OCI-LY7 (cell line): ENCODE results near the gene PCGF3. TPM values are rescaled to one million over a fixed set of nuclear protein-coding genes. Genes with fewer than 3 reads are reported as not detected.
A peak's percentile ranks its signal among the peaks of the same experiment; 100 is the strongest.

Source experiments
- BruUV-seq: library from RNA; stranded (reverse); fragments of 400-500 nt; replicated peaks from 2 replicates; lab custom pipeline; 2021; lab: Mats Ljungman, UMichigan
- CTCF ChIA-PET: fragments of 300-600 bp; sonication (Branson Sonifier 250); formaldehyde crosslinking; loops from one replicate; lab custom pipeline; 2022; ENCODE audit warnings: antibody characterized with exemption; ENCODE audit not compliant: unreplicated experiment; lab: Charles Lee
- POLR2A ChIA-PET: fragments of 300-600 bp; sonication (Branson Sonifier 250); formaldehyde crosslinking; loops from one replicate; lab custom pipeline; 2022; ENCODE audit warnings: antibody characterized with exemption; lab: Charles Lee
- DNase-seq: peaks from one replicate; pipeline ENCODE4 v3.0.0-alpha.2; 2015; ENCODE audit warnings: low spot score
- H2AFZ ChIP-seq: fragments of 200-600 bp; sonication (generic), shearing (Covaris generic); 2 replicates; pipeline ENCODE4 v1.6.1; 2014; ENCODE audit warnings: mild to moderate bottlenecking, antibody characterized with exemption, low read length, moderate library complexity
- H3K27ac ChIP-seq: fragments of 200-600 bp; sonication (generic); 2 replicates; pipeline ENCODE4 v1.5.1; 2014; ENCODE audit warnings: mixed run types, low read depth, mild to moderate bottlenecking, moderate library complexity, low read length, inconsistent platforms; ENCODE audit not compliant: poor library complexity, severe bottlenecking
- H3K36me3 ChIP-seq: fragments of 200-600 bp; sonication (generic); 2 replicates; pipeline ENCODE4 v1.6.1; 2014; ENCODE audit warnings: mild to moderate bottlenecking, antibody characterized with exemption, low read length, moderate library complexity, mixed read lengths; ENCODE audit not compliant: insufficient read depth
- H3K4me1 ChIP-seq: fragments of 200-600 bp; sonication (generic); 2 replicates; pipeline ENCODE4 v1.5.1; 2014; ENCODE audit warnings: mild to moderate bottlenecking, low read length; ENCODE audit not compliant: insufficient read depth, poor library complexity, severe bottlenecking
- H3K4me2 ChIP-seq: fragments of 200-600 bp; sonication (generic); 2 replicates; pipeline ENCODE4 v1.6.1; 2014; ENCODE audit warnings: mild to moderate bottlenecking, low read length
- H3K4me3 ChIP-seq: fragments of 200-600 bp; sonication (generic); 2 replicates; pipeline ENCODE4 v1.5.1; 2014; ENCODE audit warnings: mild to moderate bottlenecking, low read depth, low read length; ENCODE audit not compliant: poor library complexity, severe bottlenecking
- H3K79me2 ChIP-seq: fragments of 200-600 bp; sonication (generic); 2 replicates; pipeline ENCODE4 v1.6.1; 2016; ENCODE audit warnings: low read depth, mild to moderate bottlenecking, low read length, moderate library complexity, mixed read lengths; ENCODE audit not compliant: insufficient read depth
- H3K9me2 ChIP-seq: fragments of 200-600 bp; sonication (generic); 2 replicates; pipeline ENCODE4 v1.6.1; 2016; ENCODE audit warnings: mild to moderate bottlenecking, low read length, mixed read lengths; ENCODE audit not compliant: insufficient read depth
- H3K9me3 ChIP-seq: fragments of 200-600 bp; sonication (generic); 2 replicates; pipeline ENCODE4 v1.6.1; 2014; ENCODE audit warnings: mild to moderate bottlenecking, mixed run types, low read length, mixed read lengths
- H4K20me1 ChIP-seq: fragments of 200-600 bp; sonication (generic); 2 replicates; pipeline ENCODE4 v1.6.1; 2014; ENCODE audit warnings: mild to moderate bottlenecking, antibody characterized with exemption, low read length, moderate library complexity, mixed read lengths; ENCODE audit not compliant: insufficient read depth
- EZH2phosphoT487 ChIP-seq: fragments of 200-600 bp; sonication (generic); IDR thresholded peaks from 2 replicates; pipeline ENCODE4 v1.6.1; 2018; ENCODE audit warnings: low read depth, borderline replicate concordance, mild to moderate bottlenecking, mixed run types, antibody characterized with exemption, low read length, moderate library complexity, mixed read lengths
- intact Hi-C: fragments of 100-400 bp; cut with micrococcal nuclease; formaldehyde crosslinking; loops from one replicate; pipeline ENCODE4 v1.10.0; 2022; ENCODE audit not compliant: unreplicated experiment
- total RNA-seq, 2 experiments: library from RNA; depleted of rRNA in 1 of 2; stranded (reverse); fragments of >200 nt in 1 of 2; shearing (Covaris generic) in 1 of 2; gene quantifications; 2 replicates each; pipeline ENCODE4 v1.2.3, GENCODE V29; 2014 to 2022
- TF ChIP-seq, protein P1 (sequence below): fragments of 200-600 bp; sonication (generic); conservative IDR thresholded peaks from 2 replicates; pipeline ENCODE4 v1.5.1; 2014; ENCODE audit warnings: mild to moderate bottlenecking, antibody characterized with exemption, low read length, moderate library complexity, mixed read lengths

PCGF3 gene
- total RNA-seq, 2 experiments from 2014 or later: 33.8 to 50.2 TPM

DNA sequence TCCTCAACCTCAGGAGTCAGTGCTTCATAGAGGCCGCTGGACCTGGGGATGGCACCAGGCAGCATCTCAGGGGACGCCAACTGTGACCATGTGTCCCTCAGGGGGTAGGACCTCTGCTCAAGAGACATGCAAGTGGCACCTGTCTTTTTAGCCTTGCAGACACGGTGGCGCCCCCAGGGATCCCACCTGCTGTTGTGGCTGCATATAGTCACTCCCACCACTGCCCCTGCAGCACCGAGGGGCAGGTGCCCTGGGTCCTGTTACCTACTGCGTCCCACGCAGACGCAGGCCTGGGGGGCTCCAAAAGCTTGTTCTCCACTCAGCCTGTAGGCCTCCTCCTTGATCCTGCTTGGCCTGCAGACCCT, 28.8 kb upstream of the PCGF3 start:
- peak; percentile 89 for DNase-seq
- Histone ChIP-seq H3K4me1 (peaks cover 46% of the 10 kb centered on the region), H4K20me1 (no peaks in the 10 kb centered on the region), H3K9me3 (no peaks in the 10 kb centered on the region), H3K36me3 (peaks cover 19% of the 10 kb centered on the region), H3K27ac (peak overlapping the region; percentile 94), H2AFZ (no peak overlapping the region), H3K9me2 (no peaks in the 10 kb centered on the region), H3K79me2 (peaks cover 17% of the 10 kb centered on the region), H3K4me2 (peak overlapping the region; percentile 94), H3K4me3 (peak overlapping the region; percentile 98)
- ChIA-PET CTCF (no interaction called here), POLR2A (no interaction called here)
- intact Hi-C loops: loop anchor here (1.0 to 10.0 kb wide), 4 partner anchors 106 to 1038 kb away; partner anchors contain the start of gene SLBP
- TF ChIP-seq EZH2phosphoT487: no peak
- TF ChIP-seq, protein P1, sequence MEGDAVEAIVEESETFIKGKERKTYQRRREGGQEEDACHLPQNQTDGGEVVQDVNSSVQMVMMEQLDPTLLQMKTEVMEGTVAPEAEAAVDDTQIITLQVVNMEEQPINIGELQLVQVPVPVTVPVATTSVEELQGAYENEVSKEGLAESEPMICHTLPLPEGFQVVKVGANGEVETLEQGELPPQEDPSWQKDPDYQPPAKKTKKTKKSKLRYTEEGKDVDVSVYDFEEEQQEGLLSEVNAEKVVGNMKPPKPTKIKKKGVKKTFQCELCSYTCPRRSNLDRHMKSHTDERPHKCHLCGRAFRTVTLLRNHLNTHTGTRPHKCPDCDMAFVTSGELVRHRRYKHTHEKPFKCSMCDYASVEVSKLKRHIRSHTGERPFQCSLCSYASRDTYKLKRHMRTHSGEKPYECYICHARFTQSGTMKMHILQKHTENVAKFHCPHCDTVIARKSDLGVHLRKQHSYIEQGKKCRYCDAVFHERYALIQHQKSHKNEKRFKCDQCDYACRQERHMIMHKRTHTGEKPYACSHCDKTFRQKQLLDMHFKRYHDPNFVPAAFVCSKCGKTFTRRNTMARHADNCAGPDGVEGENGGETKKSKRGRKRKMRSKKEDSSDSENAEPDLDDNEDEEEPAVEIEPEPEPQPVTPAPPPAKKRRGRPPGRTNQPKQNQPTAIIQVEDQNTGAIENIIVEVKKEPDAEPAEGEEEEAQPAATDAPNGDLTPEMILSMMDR: 0 out of 2 replicates have a peak, but pooled peaks have one; percentile 17
- BruUV-seq: no TSS peak

DNA sequence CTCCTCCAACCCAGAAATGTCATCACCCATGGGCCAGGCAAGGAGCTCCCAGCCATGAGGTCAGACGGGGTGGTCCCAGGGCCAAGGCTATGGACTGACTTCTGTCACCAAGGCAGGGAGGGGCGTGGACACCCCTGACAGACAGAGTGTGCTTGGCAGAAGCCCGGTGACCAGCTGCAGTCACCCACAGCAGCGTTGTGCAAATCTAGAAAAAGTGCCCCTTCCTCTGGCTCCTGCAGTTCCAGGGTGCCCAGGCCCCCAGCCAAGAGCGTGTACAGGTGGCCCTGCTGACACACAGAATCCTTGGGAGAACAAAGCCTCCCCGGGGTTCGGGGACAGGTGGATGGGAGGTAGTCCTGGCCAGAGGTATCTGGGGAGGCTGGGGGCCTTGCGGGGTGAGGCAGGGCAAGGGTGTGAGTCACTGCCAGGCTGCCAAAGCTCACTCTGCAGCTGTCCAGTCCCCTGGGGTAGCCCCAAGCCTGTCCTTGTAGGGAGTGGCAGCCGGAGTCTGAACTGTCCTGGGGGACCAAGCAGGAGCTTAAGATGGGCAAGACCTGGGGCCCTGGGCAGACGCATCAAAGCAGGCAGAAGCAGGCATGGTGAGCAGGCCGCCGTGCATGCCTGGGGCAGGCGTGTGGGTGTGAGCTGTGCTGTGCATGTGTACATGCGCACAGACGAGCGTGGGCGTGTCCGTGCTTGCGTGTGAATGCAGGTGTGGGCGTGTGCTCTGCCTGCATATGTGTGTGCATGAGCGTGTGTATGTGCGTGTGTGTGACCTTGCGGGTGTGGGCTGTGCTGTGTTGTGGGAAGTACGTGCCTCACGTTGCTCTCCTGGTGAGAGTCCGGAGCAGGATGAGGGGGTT, 28.0 kb upstream of the PCGF3 start:
- BruUV-seq: no TSS peak
- Histone ChIP-seq H3K4me2 (peak overlapping the region; percentile 94), H3K27ac (peak overlapping the region; percentile 94), H2AFZ (no peak overlapping the region), H3K9me2 (no peaks in the 10 kb centered on the region), H3K36me3 (peaks cover 11% of the 10 kb centered on the region), H3K4me3 (peak overlapping the region; percentile 98), H4K20me1 (no peaks in the 10 kb centered on the region), H3K79me2 (peaks cover 10% of the 10 kb centered on the region), H3K9me3 (no peaks in the 10 kb centered on the region), H3K4me1 (peaks cover 46% of the 10 kb centered on the region)
- POLR2A ChIA-PET: interaction anchor here (0.6 kb wide), 1 partner anchor 19 kb away, joined by 3 read pairs; no protein-coding TSS in a partner anchor
- no peak for TF ChIP-seq EZH2phosphoT487
- TF ChIP-seq, protein P1: no peak
- intact Hi-C loops: loop anchor here (2.0 to 10.0 kb wide), 3 partner anchors 105 to 1037 kb away; partner anchors contain the start of gene SLBP
- CTCF ChIA-PET: no interaction called here
- DNase-seq: peak; percentile 71
